Trophoblast cell (in vitro differentiated cells and primary cell): ENCODE data around the gene INPP5D.
"Not testable (repeated sequence)": the region's sequence is repeated elsewhere in the genome, so short reads cannot be mapped to it uniquely, and the experiment has no call there.

Source experiments
- DNase-seq, 2 donors: peaks; one replicate each; pipeline ENCODE4 v3.0.0-alpha.2; 2016
- H2AFZ ChIP-seq: 2 replicates; pipeline ENCODE4 v1.6.1; 2013; ENCODE audit warnings: low read length, moderate library complexity, mild to moderate bottlenecking; ENCODE audit not compliant: insufficient read depth, poor library complexity
- H2AK5ac ChIP-seq: 2 replicates; pipeline ENCODE4 v1.6.1; 2013; ENCODE audit warnings: mild to moderate bottlenecking, low read length
- H2BK120ac ChIP-seq: 2 replicates; pipeline ENCODE4 v1.6.1; 2013; ENCODE audit warnings: low read length, mild to moderate bottlenecking, moderate library complexity; ENCODE audit not compliant: insufficient read depth, poor library complexity
- H2BK12ac ChIP-seq: 2 replicates; pipeline ENCODE4 v1.6.1; 2013; ENCODE audit warnings: mild to moderate bottlenecking, low read length, moderate library complexity
- H2BK5ac ChIP-seq: 2 replicates; pipeline ENCODE4 v1.6.1; 2013; ENCODE audit warnings: low read length, low read depth, moderate library complexity, mild to moderate bottlenecking; ENCODE audit not compliant: poor library complexity
- H3K14ac ChIP-seq: 2 replicates; pipeline ENCODE4 v1.6.1; 2013; ENCODE audit warnings: mild to moderate bottlenecking, low read length
- H3K18ac ChIP-seq: 2 replicates; pipeline ENCODE4 v1.6.1; 2013; ENCODE audit warnings: mild to moderate bottlenecking, low read length
- H3K23ac ChIP-seq: 2 replicates; pipeline ENCODE4 v1.6.1; 2013; ENCODE audit warnings: low read length
- H3K27ac ChIP-seq: 2 replicates; pipeline ENCODE4 v1.5.1; 2013; ENCODE audit warnings: low read depth, mild to moderate bottlenecking, inconsistent platforms, low read length, moderate library complexity
- H3K27me3 ChIP-seq: 2 replicates; pipeline ENCODE4 v1.6.1; 2013; ENCODE audit warnings: inconsistent platforms, mild to moderate bottlenecking, low read length, moderate library complexity; ENCODE audit not compliant: insufficient read depth
- H3K36me3 ChIP-seq, 2 experiments: 1 replicate in 1 of 2; 2 replicates in 1 of 2; pipeline ENCODE4 v1.6.1; 2013; ENCODE audit warnings: low read length in 2 of 2, mild to moderate bottlenecking in 2 of 2, moderate library complexity in 1 of 2; ENCODE audit not compliant: insufficient read depth in 2 of 2, control insufficient read depth in 1 of 2
- H3K4ac ChIP-seq: 2 replicates; pipeline ENCODE4 v1.6.1; 2013; ENCODE audit warnings: low read depth, mild to moderate bottlenecking, low read length, moderate library complexity
- H3K4me1 ChIP-seq, 2 experiments: 1 replicate in 1 of 2; 2 replicates in 1 of 2; pipeline ENCODE4 v1.6.1; 2013; ENCODE audit warnings: low read length in 2 of 2, mild to moderate bottlenecking in 2 of 2, moderate library complexity in 1 of 2; ENCODE audit not compliant: insufficient read depth in 2 of 2, control insufficient read depth in 1 of 2
- H3K4me2 ChIP-seq: 2 replicates; pipeline ENCODE4 v1.6.1; 2013; ENCODE audit warnings: inconsistent platforms, mild to moderate bottlenecking, low read length, moderate library complexity
- H3K4me3 ChIP-seq: 2 replicates; pipeline ENCODE4 v1.5.1; 2013; ENCODE audit warnings: mild to moderate bottlenecking, low read depth, low read length, inconsistent platforms
- H3K79me1 ChIP-seq: one replicate; pipeline ENCODE4 v1.6.1; 2013; ENCODE audit warnings: low read length
- H3K79me2 ChIP-seq: 2 replicates; pipeline ENCODE4 v1.6.1; 2013; ENCODE audit warnings: low read length, mild to moderate bottlenecking; ENCODE audit not compliant: control insufficient read depth, insufficient read depth, poor library complexity
- H3K9ac ChIP-seq: 2 replicates; pipeline ENCODE4 v1.6.1; 2013; ENCODE audit warnings: mild to moderate bottlenecking, low read length
- H3K9me3 ChIP-seq: 2 replicates; pipeline ENCODE4 v1.6.1; 2013; ENCODE audit warnings: low read depth, mild to moderate bottlenecking, control low read depth, inconsistent platforms, low read length; ENCODE audit not compliant: insufficient read depth
- H4K12ac ChIP-seq: 2 replicates; pipeline ENCODE4 v1.6.1; 2013; ENCODE audit warnings: low read depth, mild to moderate bottlenecking, low read length, moderate library complexity
- H4K8ac ChIP-seq: 2 replicates; pipeline ENCODE4 v1.6.1; 2013; ENCODE audit warnings: low read depth, mild to moderate bottlenecking, low read length, moderate library complexity
- H4K91ac ChIP-seq: one replicate; pipeline ENCODE4 v1.6.1; 2013; ENCODE audit warnings: low read depth, mild to moderate bottlenecking, low read length, moderate library complexity
- WGBS: extraction: QIAGEN DNeasy Blood & Tissue Kit; methylation state at CpG from one replicate; pipeline ENCODE4 v1.1.7; 2013; ENCODE audit warnings: missing lambda C conversion rate; ENCODE audit not compliant: insufficient read length, insufficient coverage; ENCODE audit errors: extremely low coverage; 5-methylcytosine and 5-hydroxymethylcytosine counted together

Gene INPP5D

DNA sequence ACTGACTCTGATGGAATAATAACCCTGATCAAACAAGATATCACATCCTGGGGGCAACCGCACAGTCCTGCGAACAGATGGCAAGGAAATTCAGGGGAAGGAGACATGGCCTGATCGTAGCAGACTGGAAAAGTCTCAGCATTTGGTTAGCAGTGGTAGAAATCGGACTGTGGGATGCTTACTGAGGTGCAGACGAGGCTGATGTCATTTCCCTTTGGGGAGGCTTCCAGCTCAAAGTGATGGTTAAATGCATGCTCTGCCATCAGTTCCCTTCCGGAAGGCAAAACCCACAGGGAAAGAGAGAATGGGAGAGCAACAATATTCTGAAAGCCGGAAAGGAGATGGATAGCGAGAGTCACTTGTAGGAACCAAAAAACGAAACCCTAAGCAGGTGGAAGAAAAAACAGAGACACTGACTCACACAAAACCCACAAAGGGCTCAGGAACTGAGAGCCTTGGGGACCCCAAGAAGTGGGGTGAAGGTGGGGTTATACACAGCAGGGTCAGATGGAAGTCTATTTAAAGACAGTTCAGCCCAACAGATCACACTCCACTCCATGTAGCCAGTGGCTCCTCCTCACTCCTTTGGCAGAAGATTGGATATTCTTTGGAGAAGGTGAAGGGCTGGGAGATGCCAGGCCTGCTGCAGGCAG is 93.1 kb downstream of the INPP5D start:
- no peak for DNase-seq
- Histone ChIP-seq H2BK120ac (no peak overlapping the region), H3K27me3 (no peaks in the 10 kb centered on the region), H3K4ac (no peak overlapping the region), H4K8ac (no peak overlapping the region), H2BK12ac (no peak overlapping the region), H4K91ac (no peak overlapping the region), H4K12ac (no peak overlapping the region), H3K4me3 (no peak overlapping the region), H3K4me2 (no peak overlapping the region), H3K23ac (no peak overlapping the region), H2BK5ac (no peak overlapping the region), H3K9me3 (no peaks in the 10 kb centered on the region), H2AFZ (no peak overlapping the region), H3K14ac (no peak overlapping the region), H3K27ac (no peak overlapping the region), H3K36me3 (no peaks in the 10 kb centered on the region), H3K79me2 (no peaks in the 10 kb centered on the region), H3K9ac (no peak overlapping the region), H3K79me1 (no peaks in the 10 kb centered on the region), H3K4me1 (no peaks in the 10 kb centered on the region), H3K18ac (no peak overlapping the region), H2AK5ac (no peak overlapping the region)
- no CpG with 5 or more reads among the region's 9 CpGs for WGBS

DNA sequence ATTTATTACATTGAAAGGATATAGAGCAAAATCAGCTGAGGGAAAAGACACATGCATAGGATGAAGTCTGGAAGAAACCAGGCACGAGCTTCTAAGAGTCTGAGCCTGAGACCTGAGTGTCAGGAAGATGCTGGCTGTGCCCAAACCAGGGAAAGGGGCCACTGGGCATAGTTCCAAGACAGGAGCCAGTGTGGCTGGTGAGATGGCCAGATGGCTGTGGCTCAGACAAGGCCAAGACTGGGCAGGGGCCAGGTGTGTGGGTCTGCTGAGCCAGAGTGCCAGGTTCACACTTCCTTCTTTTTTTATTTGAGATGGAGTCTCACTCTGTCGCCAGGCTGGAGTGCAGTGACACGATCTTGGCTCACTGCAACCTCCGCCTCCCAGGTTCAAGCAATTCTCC is 95.9 kb downstream of the INPP5D start:
- Histone ChIP-seq H4K8ac (no peak overlapping the region), H4K91ac (no peak overlapping the region), H2AK5ac (no peak overlapping the region), H3K14ac (no peak overlapping the region), H3K9me3 (no peaks in the 10 kb centered on the region), H3K79me2 (no peaks in the 10 kb centered on the region), H3K79me1 (no peaks in the 10 kb centered on the region), H2BK5ac (no peak overlapping the region), H3K27ac (no peak overlapping the region), H2BK12ac (no peak overlapping the region), H3K9ac (no peak overlapping the region), H4K12ac (no peak overlapping the region), H3K4me1 (no peaks in the 10 kb centered on the region), H3K18ac (no peak overlapping the region), H2BK120ac (no peak overlapping the region), H3K4me2 (no peak overlapping the region), H3K36me3 (no peaks in the 10 kb centered on the region), H3K23ac (no peak overlapping the region), H2AFZ (no peak overlapping the region), H3K4ac (no peak overlapping the region), H3K27me3 (no peaks in the 10 kb centered on the region), H3K4me3 (no peak overlapping the region)
- DNase-seq = no peak
- no CpG with 5 or more reads among the region's 4 CpGs for WGBS

DNA sequence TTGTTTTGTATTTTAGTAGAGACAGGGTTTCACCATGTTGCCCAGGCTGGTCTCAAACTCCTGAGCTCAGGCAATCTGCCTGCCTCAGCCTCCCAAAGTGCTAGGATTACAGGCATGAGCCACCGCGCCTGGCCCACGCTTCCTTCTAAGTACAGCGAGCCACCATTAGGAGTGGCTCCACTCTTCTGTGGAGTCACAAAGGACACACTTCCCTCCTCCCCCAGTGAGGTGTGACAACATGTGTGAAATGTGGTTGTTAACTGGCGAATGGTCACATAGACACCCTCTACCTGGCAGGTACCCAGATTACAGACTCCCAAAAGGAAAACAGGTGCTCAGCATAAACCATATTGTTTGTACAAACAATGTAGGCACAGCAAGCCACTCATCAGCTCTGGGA is 96.3 kb downstream of the INPP5D start:
- not testable (repeated sequence) for H3K18ac ChIP-seq, H2BK5ac ChIP-seq, H3K27me3 ChIP-seq, H4K8ac ChIP-seq, H3K14ac ChIP-seq, DNase-seq, H3K4me1 ChIP-seq, H2AK5ac ChIP-seq, H3K4me2 ChIP-seq, H3K27ac ChIP-seq, H2BK12ac ChIP-seq, H3K9ac ChIP-seq, H2AFZ ChIP-seq, H2BK120ac ChIP-seq, H3K4me3 ChIP-seq, H4K12ac ChIP-seq, H3K9me3 ChIP-seq, H3K79me1 ChIP-seq, H3K79me2 ChIP-seq, H3K36me3 ChIP-seq, H3K4ac ChIP-seq, H3K23ac ChIP-seq, H4K91ac ChIP-seq
- WGBS = no CpG with 5 or more reads among the region's 5 CpGs

DNA sequence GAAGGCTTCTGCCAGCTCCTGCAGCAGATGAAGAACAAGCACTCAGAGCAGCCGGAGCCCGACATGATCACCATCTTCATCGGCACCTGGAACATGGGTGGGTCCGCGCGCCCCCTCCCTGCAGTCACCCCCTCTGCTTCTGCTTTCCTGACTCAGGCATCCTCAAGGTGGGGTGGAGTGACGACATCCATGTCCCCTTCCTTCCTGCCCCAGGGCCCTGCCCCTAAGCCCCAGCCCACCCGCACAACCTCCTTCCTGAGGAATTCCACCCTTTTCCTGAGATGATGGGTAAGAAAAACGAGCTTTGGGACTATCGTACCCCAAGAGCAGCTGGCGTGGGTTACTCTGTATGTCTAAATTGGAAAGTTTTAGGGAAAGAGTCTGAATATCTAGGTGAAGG is 101.6 kb downstream of the INPP5D start:
- Histone ChIP-seq H3K23ac (no peak overlapping the region), H2BK120ac (no peak overlapping the region), H4K91ac (no peak overlapping the region), H3K36me3 (no peaks in the 10 kb centered on the region), H3K9me3 (no peaks in the 10 kb centered on the region), H2BK5ac (no peak overlapping the region), H2AK5ac (no peak overlapping the region), H3K4me1 (no peaks in the 10 kb centered on the region), H3K79me1 (no peaks in the 10 kb centered on the region), H2AFZ (no peak overlapping the region), H4K8ac (no peak overlapping the region), H3K18ac (no peak overlapping the region), H3K9ac (no peak overlapping the region), H3K27ac (no peak overlapping the region), H3K27me3 (no peaks in the 10 kb centered on the region), H3K4me3 (no peak overlapping the region), H3K4ac (no peak overlapping the region), H3K14ac (no peak overlapping the region), H3K79me2 (no peaks in the 10 kb centered on the region), H3K4me2 (no peak overlapping the region), H2BK12ac (no peak overlapping the region), H4K12ac (no peak overlapping the region)
- no peak for DNase-seq
- WGBS = no CpG with 5 or more reads among the region's 11 CpGs
